Esophagus squamous epithelium (tissue), 4 donors: ENCODE results near the gene UBE2D1.

Experiments used
- CTCF ChIP-seq, 6 experiments: fragments of 450-650 bp in 4 of 6; fragments of 200-600 bp in 2 of 6; sonication (generic) in 2 of 6; IDR thresholded peaks; one replicate each; pipeline ENCODE4 v1.5.1; 2016 to 2019; ENCODE audit warnings: antibody characterized with exemption in 6 of 6, mild to moderate bottlenecking in 4 of 6, moderate library complexity in 4 of 6
- POLR2A ChIP-seq, 4 donors: fragments of 450-650 bp; IDR thresholded peaks; one replicate each; pipeline ENCODE4 v1.6.1; 2017; ENCODE audit warnings: antibody characterized with exemption in 4 of 4, mild to moderate bottlenecking in 4 of 4, moderate library complexity in 3 of 4

GRCh38 chr10:58367069-58367468 is 32.3 kb downstream of the UBE2D1 start:
- TF ChIP-seq CTCF (IDR thresholded peaks at IDR 0.05) (no peak), POLR2A (IDR thresholded peaks at IDR 0.05) (no peak)
